NCI-H2171 (cell line): Measurements from ENCODE around the gene SH3PXD2A.

Experiments
- DNase-seq: peaks from one replicate; lab custom pipeline; 2025; lab: John Stamatoyannopoulos, UW

SH3PXD2A gene

DNA sequence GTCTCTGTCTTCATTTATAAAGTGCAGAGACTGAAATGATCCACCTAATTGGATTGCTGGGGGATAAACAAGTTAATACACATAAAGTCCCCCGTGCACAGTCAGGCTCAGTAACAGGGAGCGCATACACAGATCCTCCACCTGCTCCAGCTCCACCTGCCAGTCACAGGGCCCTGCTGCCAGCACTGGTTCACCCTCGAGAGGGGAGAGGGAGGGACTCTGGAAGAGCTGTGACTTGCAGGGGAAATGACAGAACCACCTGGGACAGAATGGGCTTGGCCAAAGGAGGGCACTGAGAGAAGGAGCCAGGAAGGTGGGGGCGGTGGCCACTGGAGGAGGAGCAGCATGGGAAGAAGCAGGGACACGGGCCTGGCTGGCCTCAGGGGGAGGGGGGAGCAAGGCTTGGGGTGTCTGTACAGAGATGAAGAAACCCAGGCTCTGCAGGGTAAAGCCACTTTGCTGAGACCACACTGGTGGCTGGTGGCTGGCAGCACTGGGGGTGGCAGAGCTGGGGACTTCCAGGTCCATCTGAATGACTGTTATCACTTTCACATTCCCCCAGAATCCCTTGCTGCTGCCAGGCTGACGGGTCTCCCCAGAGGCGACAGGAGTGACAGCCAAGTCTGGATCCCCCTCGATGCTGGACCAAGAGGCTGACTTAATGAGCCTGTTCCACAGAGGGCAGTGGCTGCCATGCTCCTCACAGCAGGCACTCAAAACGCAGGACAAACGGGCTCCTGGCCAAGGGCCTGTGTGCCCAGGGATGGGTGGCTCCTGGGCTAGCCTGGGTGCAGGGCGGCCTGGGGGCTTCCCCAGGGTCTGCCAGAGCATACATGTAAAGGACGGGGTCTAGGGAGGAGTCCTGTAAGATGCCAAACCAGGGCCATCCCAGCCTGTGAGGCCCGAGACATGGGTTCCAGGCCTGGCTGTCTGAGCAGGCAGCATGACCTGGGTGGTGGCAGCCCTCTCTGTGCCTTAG lies 151.1 kb downstream of the SH3PXD2A start:
- DNase-seq: no peak

DNA sequence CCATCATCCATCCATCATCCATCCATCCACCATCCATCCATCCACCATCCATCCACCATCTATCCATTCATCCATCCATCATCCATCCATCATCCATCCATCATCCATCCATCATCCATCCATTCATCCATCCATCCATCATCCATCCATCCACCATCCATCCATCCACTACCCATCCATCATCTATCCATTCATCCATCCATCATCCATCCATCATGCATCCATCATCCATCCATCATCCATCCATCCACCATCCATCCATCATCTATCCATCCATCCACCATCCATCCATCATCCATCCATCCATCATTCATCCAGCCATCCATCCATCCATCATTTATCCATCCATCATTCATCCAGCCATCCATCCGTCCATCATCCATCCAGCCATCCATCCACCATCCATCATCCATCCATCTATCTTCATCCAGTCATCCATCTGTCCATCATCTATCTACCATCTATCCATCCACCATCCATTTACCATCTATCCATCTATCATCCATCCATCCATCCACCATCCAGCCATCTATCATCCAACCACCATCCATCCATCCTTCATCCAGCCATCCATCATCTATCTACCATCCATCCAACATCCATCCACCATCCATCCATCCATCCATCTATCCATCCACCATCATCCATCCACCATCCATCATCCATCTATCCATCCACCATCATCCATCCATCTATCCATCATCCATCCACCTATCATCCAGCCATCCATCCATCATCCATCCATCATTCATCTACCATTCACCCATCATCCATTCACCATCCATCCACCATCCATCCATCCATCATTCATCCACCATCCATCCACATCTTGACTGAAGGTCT lies 153.8 kb downstream of the SH3PXD2A start:
- no peak for DNase-seq

DNA sequence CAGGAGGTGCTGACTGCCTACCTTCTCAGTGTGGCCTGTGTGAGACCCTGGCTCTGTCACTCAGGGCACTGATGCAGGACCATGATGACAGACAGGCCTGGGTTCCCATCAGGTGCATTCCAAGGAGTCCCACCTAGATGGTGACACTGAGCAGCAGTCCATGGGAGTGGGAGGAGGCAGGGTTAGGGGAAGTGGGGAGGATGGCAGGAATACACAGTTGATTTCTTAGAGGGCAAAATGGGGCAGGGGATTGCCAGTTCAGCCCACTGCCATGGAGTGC lies 155.0 kb downstream of the SH3PXD2A start:
- no peak for DNase-seq

DNA sequence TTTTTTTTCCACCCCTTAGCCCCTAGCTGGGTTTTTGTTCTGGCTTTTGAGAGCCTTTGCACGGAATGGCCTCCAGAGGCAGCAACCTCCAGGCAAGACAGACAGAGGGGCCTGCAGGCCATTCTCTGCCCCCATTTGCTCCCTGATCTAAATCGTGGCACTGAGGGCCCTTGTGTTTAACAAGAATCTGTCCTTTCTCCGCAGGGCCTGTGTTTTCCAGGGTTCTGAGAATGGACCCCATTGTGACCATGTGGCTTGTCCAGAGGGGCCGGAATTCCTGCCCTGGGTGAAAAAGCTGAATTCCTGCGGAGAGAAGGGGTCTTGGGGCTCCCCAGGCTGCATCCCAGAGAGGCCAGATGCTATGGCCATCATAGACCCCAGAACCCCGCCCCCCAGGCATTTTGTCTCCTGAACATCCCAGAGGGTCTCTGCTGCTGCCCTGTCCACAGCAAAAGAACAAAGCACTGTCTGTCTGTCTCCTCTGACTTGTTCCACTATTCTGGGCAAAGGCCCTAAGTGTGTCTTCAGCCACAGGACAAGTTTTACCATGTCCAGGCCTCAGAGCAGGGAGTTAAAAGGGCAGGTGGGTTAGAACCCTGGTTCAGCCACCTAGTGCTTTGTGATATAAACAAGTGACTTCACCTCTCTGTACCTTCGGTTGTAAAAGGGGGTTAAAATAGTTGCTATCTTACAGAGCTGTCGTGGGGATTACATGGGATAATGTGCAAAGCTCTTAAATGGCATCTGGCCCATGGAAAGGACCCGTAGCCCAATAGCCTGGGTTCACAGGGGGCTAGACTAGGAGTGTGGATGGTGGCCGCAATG lies 155.6 kb downstream of the SH3PXD2A start:
- DNase-seq: no peak

DNA sequence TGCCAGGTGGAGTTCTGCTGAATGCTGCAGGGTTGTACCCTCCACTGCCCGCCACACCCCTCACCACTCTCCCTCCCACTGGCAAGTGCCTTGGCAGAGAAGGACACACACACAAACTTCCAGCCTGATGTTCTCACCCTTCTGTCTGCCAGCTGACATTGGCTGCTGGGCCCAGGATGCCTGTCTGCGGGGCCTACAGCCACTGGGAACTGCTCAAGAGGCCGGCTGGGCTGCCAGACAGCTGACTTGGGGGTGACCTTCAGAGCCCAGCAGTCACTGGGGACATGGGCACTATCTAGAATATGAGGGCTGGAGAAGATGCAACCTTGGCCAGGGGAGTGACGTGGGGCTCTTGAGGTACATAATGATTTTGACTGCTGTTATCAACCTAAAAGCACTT lies 157.1 kb downstream of the SH3PXD2A start:
- no peak for DNase-seq

DNA sequence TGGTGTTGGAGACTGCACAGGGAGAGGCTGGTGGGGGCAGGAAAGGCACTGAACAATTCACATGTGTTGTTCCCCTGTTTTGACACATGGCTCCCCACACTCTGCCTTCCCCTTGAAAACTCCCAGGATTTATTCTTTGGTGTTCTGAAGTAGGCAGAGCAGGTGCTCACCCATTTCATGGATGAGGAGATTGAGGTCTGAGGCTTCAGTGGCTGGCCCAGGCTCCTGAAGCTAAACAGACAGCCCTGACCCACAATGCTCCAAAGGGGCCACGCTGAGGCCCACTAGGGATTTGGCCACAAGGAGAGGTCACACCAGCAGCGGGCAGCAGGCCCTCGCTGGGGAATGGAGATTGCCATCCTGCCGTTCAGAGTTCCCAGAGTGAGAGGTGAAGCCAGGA lies 157.6 kb downstream of the SH3PXD2A start:
- no peak for DNase-seq

DNA sequence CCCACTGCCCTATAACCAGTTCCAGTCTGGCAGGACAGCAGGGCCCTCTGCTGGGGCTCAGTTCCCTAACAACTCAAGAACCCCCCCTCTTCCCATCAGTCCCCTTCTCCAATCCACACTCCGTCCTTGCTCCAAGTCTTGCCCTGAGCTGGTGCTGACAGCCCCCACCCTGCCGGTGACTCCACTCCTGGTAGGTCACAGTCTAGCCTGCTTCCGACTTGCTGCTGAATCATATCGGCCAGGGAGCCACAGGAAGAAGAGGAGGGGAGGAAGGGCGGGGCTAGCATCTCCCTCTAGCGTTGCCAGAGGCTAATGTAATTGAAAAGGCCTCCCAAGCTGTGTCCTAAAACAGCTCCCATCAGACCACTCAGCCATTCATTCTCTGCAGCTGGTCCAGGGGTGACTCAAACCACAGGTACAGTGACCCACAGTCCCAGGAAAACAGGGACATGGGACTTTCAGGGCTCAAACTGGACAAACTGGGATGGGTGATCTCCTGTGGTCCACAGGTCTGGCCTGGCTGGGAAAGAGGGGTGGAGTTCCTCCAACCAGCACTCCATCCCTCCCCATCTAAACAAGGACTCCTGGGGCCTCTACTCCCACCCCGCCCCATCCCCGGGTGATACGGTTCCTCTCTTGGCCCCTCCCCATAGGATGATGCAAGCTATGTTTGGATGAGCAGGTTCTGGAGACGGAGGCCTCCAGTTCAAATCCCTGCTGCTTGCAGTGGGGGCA lies 158.8 kb downstream of the SH3PXD2A start:
- no peak for DNase-seq

DNA sequence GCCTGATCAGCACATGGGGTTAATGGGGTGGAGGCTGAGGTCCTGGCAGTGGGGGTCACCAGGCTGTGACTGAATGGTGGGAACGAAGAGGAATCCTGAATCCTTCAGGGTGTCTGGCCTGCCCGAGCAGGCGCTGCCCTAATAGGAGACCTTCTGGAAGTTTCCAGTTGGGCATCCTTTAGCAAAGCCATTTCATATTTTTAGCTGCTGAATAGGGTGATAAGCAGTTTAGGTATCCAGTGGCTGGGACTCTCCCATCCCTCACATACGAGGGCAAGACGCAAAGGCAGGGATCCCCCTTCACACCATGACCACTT lies 159.3 kb downstream of the SH3PXD2A start:
- no peak for DNase-seq

DNA sequence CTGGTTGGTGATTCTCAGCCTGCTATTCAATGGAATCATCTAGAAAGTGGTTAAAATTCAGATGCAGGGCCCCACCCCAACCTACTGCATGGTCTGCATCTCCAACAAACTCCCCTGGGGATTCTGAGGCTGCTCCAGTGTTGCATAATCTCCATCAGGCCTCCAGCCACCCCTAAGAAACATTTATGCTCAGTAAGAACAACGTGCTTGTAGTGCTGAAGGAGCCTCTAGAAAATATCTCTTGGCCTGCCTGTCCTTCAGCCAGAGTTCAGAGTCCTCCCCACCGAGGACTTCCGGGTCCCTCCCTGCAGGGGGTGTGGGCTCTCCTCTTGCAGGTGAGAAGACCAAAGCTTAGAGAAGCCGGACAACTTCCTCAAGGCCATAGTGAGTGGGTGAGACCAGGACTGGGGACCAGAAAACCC lies 159.8 kb downstream of the SH3PXD2A start:
- DNase-seq: no peak

DNA sequence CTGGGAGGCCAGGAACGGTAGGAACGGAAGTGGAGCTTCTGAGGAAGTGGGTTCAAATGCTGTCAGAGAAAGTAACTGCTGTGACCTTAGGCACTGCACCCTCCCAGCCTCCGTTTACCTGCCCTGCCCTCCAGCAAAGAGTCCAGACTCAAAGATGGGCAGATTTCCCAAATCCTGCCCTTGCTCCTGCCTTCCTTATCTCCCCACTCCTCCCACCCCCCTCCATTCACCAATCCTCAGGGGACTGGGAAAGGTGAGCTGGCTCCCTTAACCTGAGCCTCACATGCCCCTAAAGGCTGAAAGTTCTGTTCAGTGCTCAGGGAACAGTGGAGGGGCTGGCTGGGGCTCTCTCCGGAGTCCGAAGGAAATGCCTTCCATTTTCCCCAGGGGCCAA lies 161.6 kb downstream of the SH3PXD2A start:
- no peak for DNase-seq

DNA sequence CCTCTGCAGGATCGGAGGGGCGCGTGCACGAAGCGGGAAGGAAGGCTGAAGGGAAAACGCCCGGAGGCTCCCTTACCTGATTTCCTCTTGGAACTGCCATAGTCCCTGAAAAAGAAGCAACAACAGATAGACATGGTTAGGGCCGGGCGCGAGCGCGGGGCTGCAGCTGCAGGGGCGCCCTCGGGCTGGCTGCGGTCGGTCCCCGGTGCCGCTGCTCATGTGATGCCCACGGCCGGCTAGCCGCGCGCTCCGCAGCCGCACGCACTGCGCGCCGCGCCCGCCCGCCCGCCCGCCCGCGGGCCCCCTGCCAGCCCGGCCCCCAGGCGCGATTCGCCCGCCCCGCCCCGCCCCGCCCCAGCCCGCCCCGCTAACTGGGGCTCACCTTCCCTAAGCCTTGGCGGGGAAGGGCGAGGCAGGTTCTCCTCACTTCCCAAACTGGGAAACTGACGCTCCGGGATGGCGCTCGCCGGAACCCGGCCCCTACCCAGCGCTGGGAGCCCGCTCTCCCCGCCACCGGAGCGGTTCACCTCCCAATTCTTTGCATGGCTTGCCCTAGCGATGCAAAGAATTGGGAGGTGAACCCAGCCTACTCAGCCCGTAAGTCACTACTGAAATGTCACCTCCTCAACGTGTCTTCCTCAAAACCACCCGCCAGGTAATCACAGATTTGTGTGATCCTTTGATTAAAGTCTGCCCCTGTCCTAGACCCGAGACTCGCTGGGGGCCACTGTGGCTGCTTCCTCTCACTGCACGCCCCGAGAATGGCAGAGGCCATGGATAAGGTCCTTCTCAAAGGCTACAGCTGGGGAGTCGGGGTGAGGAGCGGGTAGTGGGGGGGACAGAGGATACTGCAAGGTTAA lies 162.2 kb downstream of the SH3PXD2A start:
- no peak for DNase-seq

DNA sequence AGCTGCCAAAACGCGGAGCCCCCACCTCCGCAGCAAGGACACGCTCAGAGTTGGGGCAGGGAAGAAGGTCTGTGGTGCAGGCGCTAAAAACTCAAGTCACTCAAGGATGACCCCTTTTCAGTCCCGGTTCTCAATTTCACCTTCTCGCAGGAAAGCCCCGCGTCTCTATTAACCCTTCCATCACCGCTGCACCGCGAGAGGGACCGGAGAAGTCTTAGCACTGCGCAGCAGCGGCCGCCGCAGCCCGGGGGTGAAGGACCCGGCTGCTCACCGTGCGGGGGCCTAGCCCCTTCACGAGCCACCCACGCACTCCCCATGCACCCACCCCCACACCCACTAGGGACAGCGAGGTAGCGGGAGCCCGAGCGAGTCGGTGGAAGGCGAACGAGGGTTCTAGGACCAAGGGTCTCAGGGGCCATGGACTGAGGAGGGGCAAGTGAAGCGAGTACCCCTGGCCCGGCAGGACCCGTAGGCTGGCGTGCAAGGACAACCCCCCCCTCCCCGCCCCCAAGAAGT lies 162.9 kb downstream of the SH3PXD2A start:
- DNase-seq: peak; percentile 14

DNA sequence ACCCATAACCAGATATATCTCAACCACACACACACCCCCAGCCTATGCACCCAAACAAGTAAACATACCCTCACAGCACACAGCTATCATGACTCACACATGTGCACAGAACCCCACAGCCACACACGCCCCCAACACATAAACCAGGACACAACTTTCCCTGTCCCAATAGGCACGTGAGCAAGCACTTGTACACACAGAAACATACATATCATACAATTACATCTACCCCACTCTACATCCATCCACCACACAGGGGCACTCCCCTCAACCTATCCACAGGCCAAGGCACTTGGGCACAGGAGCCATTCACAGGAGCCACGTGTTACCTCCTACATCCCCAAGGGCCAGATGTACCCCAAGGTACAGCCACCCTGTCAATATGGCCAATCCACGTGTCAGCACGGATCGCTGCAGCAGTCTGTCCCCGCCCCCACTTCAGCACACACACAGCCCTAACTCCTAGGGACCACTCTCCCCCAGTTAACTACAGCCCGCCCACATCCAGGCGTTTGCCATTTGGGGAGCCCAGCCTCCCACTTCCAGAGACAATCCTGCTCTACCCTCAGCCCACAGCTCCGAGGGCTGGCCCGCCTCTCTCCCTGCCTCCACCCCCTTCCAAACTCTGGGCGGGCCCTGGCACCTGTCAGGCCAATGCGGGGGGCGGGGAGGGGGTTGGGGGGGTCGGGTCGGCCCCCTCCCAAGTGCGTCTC lies 163.5 kb downstream of the SH3PXD2A start:
- DNase-seq: no peak

DNA sequence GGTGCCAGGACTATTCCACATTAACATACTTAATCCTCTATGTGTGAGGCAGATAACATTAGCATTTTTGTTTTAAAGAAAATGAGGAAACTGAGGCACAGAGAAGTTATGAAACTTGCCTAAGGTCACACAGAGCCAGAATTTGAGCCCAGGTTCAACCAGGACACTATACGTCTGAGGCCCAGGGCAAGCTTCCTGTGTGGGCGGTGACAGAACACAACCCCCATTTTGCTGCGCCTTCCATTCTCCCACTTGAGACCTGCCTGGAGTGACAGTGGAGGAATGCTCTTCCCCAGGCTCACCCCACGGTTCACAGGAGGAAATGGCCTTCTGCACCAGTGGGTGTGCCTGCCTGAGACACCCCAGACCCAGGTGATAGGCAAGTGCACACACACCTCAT lies 164.1 kb downstream of the SH3PXD2A start:
- no peak for DNase-seq

DNA sequence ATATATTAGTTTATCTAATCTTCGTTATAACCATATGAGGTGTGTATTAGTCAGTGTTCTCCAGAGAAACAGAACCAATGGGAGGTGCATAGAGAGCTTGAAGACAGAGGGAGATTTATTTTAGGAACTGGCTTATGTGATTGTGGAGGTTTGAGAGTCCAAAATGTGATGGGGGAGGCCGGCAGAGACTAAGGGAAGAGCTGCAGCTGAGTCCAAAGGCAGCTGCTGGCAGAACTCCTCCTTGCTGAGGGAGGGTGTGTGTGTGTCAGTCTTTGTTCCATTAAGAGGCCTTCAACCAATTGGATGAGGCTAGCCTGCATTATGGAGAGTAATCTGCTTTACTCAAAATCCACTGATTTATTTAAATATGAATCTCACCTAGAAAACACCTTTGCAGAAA lies 165.1 kb downstream of the SH3PXD2A start:
- no peak for DNase-seq

DNA sequence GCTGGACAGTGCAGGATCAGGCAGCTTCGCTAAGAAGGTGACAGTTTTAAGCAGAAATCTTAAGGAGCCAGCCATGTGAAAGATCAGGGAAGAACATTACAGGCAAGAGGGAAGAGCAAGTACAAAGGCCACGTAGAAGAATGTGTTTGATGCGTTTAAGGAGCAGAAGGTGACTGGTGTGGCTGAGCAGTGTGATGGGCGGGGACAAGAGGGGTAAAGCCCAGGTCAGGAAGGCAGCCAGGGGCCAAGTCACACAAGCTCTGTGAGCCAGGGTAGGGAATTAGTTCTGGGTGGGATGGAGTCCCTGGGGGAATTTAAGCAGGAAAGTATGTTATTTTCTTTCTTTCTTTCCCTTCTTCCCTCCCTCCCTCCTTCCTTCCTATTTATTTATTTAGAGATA lies 166.9 kb downstream of the SH3PXD2A start:
- DNase-seq: no peak

DNA sequence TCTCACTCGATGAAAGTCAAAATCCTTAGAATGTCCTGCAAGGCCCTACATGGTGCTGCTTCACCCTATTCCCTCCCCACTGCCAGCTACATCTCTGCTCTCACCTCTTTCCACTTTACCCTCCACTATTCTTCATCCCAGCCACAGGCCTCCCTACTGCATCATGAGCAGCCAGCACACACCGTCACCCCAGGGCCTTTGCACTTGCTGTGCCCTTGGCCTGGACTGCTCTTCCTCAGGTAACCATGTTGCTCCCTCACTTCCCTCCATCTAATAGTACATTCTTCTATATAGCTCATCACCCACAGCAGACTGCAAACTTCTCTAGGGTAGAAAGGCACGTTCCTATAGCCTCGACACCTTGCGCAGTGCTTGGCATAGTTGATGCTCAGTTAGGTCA lies 167.7 kb downstream of the SH3PXD2A start:
- DNase-seq: no peak

DNA sequence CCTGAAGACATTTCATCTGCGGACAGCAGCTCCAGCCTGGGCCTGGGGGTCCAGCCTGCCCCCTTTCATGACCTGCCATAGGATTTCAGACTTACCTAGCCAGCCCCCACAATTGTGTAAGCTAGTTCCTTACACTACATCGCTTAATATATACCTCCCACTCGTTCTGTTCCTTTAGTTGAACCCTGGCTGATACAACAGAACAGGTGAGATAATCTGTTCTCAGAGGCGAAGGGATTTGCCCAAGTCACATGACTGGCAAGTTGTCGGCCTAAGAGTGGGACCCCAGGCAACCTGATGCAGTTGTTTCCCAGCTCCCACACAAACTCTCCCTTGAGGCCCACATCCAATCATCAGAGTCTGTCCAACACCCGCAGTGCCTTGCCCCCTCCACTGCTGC lies 168.2 kb downstream of the SH3PXD2A start:
- no peak for DNase-seq

DNA sequence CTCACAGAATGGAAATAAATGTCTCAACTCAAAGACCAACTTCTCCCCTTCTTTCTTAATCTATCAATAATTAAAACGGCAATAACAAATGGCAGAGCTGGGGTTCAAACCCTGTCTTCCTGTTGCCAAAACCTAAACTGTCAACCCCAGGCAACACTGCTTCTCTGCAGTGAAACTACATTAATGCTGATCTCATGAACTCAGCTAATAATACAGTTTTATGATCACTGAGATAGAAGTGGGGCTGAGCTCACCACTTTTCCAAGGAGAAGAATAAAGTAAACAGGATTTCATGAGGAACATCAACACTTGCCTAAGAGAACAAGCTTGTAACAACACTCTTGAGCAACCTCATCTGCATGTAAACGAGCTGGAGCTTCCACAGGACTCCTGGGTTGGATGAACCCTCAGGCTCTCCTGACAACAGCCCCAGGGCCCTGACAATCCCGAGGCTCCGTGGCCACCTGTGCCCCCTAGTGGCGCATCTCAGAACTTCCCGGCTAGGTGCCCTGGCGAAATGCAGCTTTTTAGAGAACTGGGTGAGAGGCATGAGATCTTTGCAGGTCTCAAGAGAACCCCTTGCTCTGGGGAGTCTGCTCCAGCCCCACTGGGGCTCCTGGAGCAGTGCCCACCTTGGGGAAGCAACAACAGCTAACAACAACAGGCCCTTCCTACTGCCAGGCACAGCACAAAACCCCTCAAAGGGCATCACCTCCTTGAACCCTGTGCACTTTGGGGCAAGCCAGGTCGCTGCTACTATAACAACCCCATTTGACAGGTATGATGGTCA lies 169.3 kb downstream of the SH3PXD2A start:
- DNase-seq: no peak
